K562 (cell line): ENCODE measurements around the gene P2RY14. TPM values are rescaled to one million over a fixed set of nuclear protein-coding genes. Genes with fewer than 3 reads are reported as not detected.

Experiments used
- ATAC-seq: fragments of 200-7000 bp; cut with Tn5 transposase; 3 replicates; pipeline ENCODE4 v1.9.1; 2020; ENCODE audit warnings: moderate library complexity
- BruUV-seq: library from RNA; stranded (reverse); fragments of 400-500 nt; replicated peaks from 2 replicates; lab custom pipeline; 2021; lab: Mats Ljungman, UMichigan
- CTCF ChIA-PET: fragments of 300-600 bp; formaldehyde crosslinking; extraction: SDS; loops from one replicate; lab custom pipeline; 2021; ENCODE audit warnings: low intra/inter-chr PET ratio; lab: Yijun Ruan, JAX
- POLR2A ChIA-PET: fragments of 300-600, 350-650 bp; sonication (Branson Sonifier 250); formaldehyde crosslinking; extraction: SDS; loops from one replicate; lab custom pipeline; 2021; ENCODE audit warnings: antibody characterized with exemption, inconsistent platforms; lab: Yijun Ruan, JAX
- DNase-seq, 4 experiments: peaks; one replicate each; pipeline versions ENCODE4 v3.0.0 to v3.0.0-alpha.2; 2011 to 2018; ENCODE audit warnings: low spot score in 3 of 4, mixed read lengths in 3 of 4; ENCODE audit errors: extremely low read depth in 1 of 4
- FAIRE-seq: peaks from 2 replicates; lab custom pipeline; 2011; peaks lifted over from hg19 to GRCh38; lab: Jason Lieb, UNC
- H2AFZ ChIP-seq: 2 replicates; pipeline ENCODE4 v1.6.0; 2011; ENCODE audit warnings: low read depth, low read length, control low read depth, inconsistent platforms
- H3K27ac ChIP-seq: fragments of 200-600 bp; 3 replicates; pipeline ENCODE4 v1.8.0; 2011; ENCODE audit warnings: low read depth, mild to moderate bottlenecking, control low read depth, inconsistent platforms, low read length, moderate library complexity, mixed read lengths; ENCODE audit errors: extremely low read depth
- H3K27me3 ChIP-seq, 2 experiments: fragments of 300-600 bp in 1 of 2; 2 replicates in 1 of 2; 3 replicates in 1 of 2; pipeline versions ENCODE4 v1.6.0 to v1.8.0; 2011; ENCODE audit warnings: inconsistent platforms in 2 of 2, low read length in 2 of 2, mild to moderate bottlenecking in 1 of 2, mixed read lengths in 1 of 2, moderate library complexity in 1 of 2; ENCODE audit not compliant: control insufficient read depth in 2 of 2, insufficient read depth in 2 of 2
- H3K36me3 ChIP-seq: fragments of 300-600 bp; 3 replicates; pipeline ENCODE4 v1.8.0; 2011; ENCODE audit warnings: mild to moderate bottlenecking, low read length, inconsistent platforms; ENCODE audit not compliant: control insufficient read depth, insufficient read depth
- H3K4me1 ChIP-seq, 2 experiments: fragments of 200-600 bp in 1 of 2; replicated peaks in 1 of 2; 2 replicates in 1 of 2; 3 replicates in 1 of 2; pipeline versions ENCODE4 v1.5.1 to v1.8.0; 2011; ENCODE audit warnings: inconsistent platforms in 2 of 2, low read length in 2 of 2, mild to moderate bottlenecking in 1 of 2, mixed read lengths in 1 of 2, moderate library complexity in 1 of 2; ENCODE audit not compliant: control insufficient read depth in 2 of 2, insufficient read depth in 2 of 2
- H3K4me2 ChIP-seq: 2 replicates; pipeline ENCODE4 v1.6.1; 2011; ENCODE audit warnings: low read length, control low read depth, inconsistent platforms, mixed read lengths; ENCODE audit not compliant: insufficient read depth
- H3K4me3 ChIP-seq: fragments of 200-600 bp; sonication (generic), shearing (Covaris generic); 2 replicates; pipeline ENCODE4 v1.5.1; 2016; ENCODE audit warnings: control low read depth, inconsistent platforms
- H3K79me2 ChIP-seq: fragments of 200-600 bp; 3 replicates; pipeline ENCODE4 v1.8.0; 2011; ENCODE audit warnings: low read length, inconsistent platforms; ENCODE audit not compliant: control insufficient read depth, insufficient read depth
- H3K9ac ChIP-seq, 2 experiments: 2 replicates each; pipeline versions ENCODE4 v1.6.0 to v1.6.1; 2011; ENCODE audit warnings: low read depth in 2 of 2, low read length in 2 of 2, control low read depth in 1 of 2, inconsistent platforms in 1 of 2, mild to moderate bottlenecking in 1 of 2, mixed read lengths in 1 of 2; ENCODE audit not compliant: insufficient read depth in 1 of 2
- H3K9me1 ChIP-seq: one replicate; pipeline ENCODE4 v1.6.0; 2011; ENCODE audit warnings: inconsistent platforms, mild to moderate bottlenecking, low read length, moderate library complexity; ENCODE audit not compliant: control insufficient read depth, insufficient read depth
- H3K9me3 ChIP-seq: replicated peaks from 2 replicates; pipeline ENCODE4 v1.5.1; 2011; ENCODE audit warnings: low read depth, low read length, inconsistent platforms; ENCODE audit not compliant: control insufficient read depth, insufficient read depth
- H4K20me1 ChIP-seq: replicated peaks from 2 replicates; pipeline ENCODE4 v1.6.1; 2011; ENCODE audit warnings: low read length, inconsistent platforms, mixed read lengths; ENCODE audit not compliant: control insufficient read depth, insufficient read depth
- CTCF ChIP-seq, 3 experiments: IDR thresholded peaks in 2 of 3; conservative IDR thresholded peaks in 1 of 3; 2 replicates each; pipeline ENCODE4 v1.5.1; 2011 to 2012; ENCODE audit warnings: low read length in 3 of 3, mild to moderate bottlenecking in 3 of 3, control low read depth in 2 of 3, improper control_type of control experiment in 1 of 3, inconsistent platforms in 1 of 3, low read depth in 1 of 3, mixed read lengths in 1 of 3, moderate library complexity in 1 of 3; ENCODE audit not compliant: insufficient read depth in 2 of 3
- HEY1 ChIP-seq: fragments of 250-450 bp; sonication (Bioruptor Pico); IDR thresholded peaks from 2 replicates; pipeline ENCODE4 v1.5.0; 2020; ENCODE audit warnings: mild to moderate bottlenecking, moderate library complexity, borderline replicate concordance
- RAD21 ChIP-seq, 2 experiments: fragments of 250-450 bp in 1 of 2; fragments of 450-650 bp in 1 of 2; sonication (Bioruptor Pico) in 1 of 2; formaldehyde crosslinking in 1 of 2; IDR thresholded peaks in 1 of 2; conservative IDR thresholded peaks in 1 of 2; 2 replicates each; pipeline versions ENCODE4 v1.4.0 to v1.8.0; 2020 to 2022; ENCODE audit warnings: mild to moderate bottlenecking in 2 of 2, moderate library complexity in 1 of 2
- REST ChIP-seq, 2 experiments: fragments of 450-650 bp; formaldehyde crosslinking in 1 of 2; IDR thresholded peaks; 2 replicates each; pipeline versions ENCODE4 v1.4.0 to v1.6.1; 2014 to 2020; ENCODE audit warnings: mild to moderate bottlenecking in 2 of 2, borderline replicate concordance in 1 of 2, low read depth in 1 of 2
- SMC3 ChIP-seq: conservative IDR thresholded peaks from 2 replicates; pipeline ENCODE4 v1.6.1; 2011; ENCODE audit warnings: low read depth, low read length, improper control_type of control experiment; ENCODE audit not compliant: insufficient read depth
- ZNF384 ChIP-seq: IDR thresholded peaks from 2 replicates; pipeline ENCODE4 v1.6.1; 2012; ENCODE audit warnings: low read depth, low read length, improper control_type of control experiment
- ZNF699 ChIP-seq: fragments of 250-450 bp; sonication (Bioruptor Pico); IDR thresholded peaks from 2 replicates; pipeline ENCODE4 v1.8.0; 2021; ENCODE audit warnings: mild to moderate bottlenecking, moderate library complexity; ENCODE audit not compliant: insufficient replicate concordance
- WGBS: fragments of 100-300 bp; shearing (Covaris generic); methylation state at CpG from one replicate; pipeline ENCODE4 v1.1.6; 2016; ENCODE audit warnings: low coverage, mixed read lengths; ENCODE audit not compliant: insufficient coverage; ENCODE audit errors: missing lambda C conversion rate; 5-methylcytosine and 5-hydroxymethylcytosine counted together
- in situ Hi-C: fragments of 300-500 bp; cut with MboI; formaldehyde crosslinking; loops from 4 replicates; pipeline ENCODE4 v1.15.0; 2018; ENCODE audit warnings: inconsistent platforms, mixed read lengths
- intact Hi-C: fragments of 100-400 bp; cut with micrococcal nuclease; formaldehyde crosslinking; loops from 2 replicates; pipeline ENCODE4 v1.14.2; 2022
- polyA plus RNA-seq, 8 experiments: library from polyadenylated mRNA; depleted of rRNA in 4 of 8; stranded (reverse) in 5 of 8; unstranded in 3 of 8; fragments of >200 nt; fragmentation: Nextera tagmentation in 2 of 8; fragmentation: Illumina TruSeq in 1 of 8; extraction: Ambion mirVana in 2 of 8; extraction: Trizol in 1 of 8; gene quantifications; 2 replicates each; pipeline versions ENCODE4 v1.2.1 to v1.2.3, GENCODE V29; 2011 to 2014; ENCODE audit warnings: inconsistent platforms in 1 of 8, missing spikeins in 1 of 8
- total RNA-seq, 7 experiments: library from RNA; depleted of rRNA in 6 of 7; stranded (reverse); fragments of >200 nt in 6 of 7; fragmentation: Illumina TruSeq in 2 of 7; extraction: Trizol in 2 of 7; gene quantifications; 2 replicates each; pipeline versions ENCODE4 v1.2.1 to v1.2.3, GENCODE V29; 2011 to 2021; ENCODE audit warnings: low replicate concordance in 1 of 7
- TF ChIP-seq, protein P1 (sequence below): fragments of 200-400 bp; formaldehyde crosslinking; IDR thresholded peaks from 2 replicates; pipeline ENCODE4 v1.6.1; 2017; ENCODE audit warnings: mild to moderate bottlenecking, low read depth, low read length, moderate library complexity

The P2RY14 gene
- total and polyA plus RNA-seq, 9 of the 15 experiments (the other 6 are each of a cell fraction or from before 2014, with no cell fraction given), result not detected

- Histone ChIP-seq H3K79me2 (no peaks in the 10 kb centered on the region), H4K20me1 (no peaks in the 10 kb centered on the region), H3K4me2 (no peak overlapping the region), H3K4me3 (no peak overlapping the region), H3K9me1 (no peaks in the 10 kb centered on the region), H3K9me3 (no peaks in the 10 kb centered on the region), H3K36me3 (no peaks in the 10 kb centered on the region), H2AFZ (no peak overlapping the region), H3K9ac (no peak overlapping the region), H3K27me3 (no peaks in the 10 kb centered on the region), H3K4me1 (no peaks in the 10 kb centered on the region; a peak in 2 of 5 replicates), H3K27ac (no peak overlapping the region)
- in situ Hi-C loops (loop anchor here (10.0 kb wide), 1 partner anchor 118 kb away; no protein-coding TSS in a partner anchor), intact Hi-C loops (loop anchor here (1.0 to 5.0 kb wide), 3 partner anchors 56 to 496 kb away; no protein-coding TSS in a partner anchor)
- DNase-seq, result peak; percentile 41 to 51 (median 47)
- 0% methylated on average over 1 of the region's 1 CpG for WGBS
- peak; percentile 59; the same call in 2 of the 3 replicates for ATAC-seq
- ChIA-PET POLR2A (no interaction called here), CTCF (interaction anchor here (0.6 to 2.8 kb wide), 7 partner anchors 55 to 1719 kb away, joined by 3 to 23 read pairs (median 4); no protein-coding TSS in a partner anchor)
- no TSS peak for BruUV-seq
- peak; percentile 62 for FAIRE-seq
- peak; percentile 47 to 81 (median 54); a peak in 4 of 6 replicates for TF ChIP-seq CTCF (IDR thresholded peaks at IDR 0.05 in 2 of 3, conservative IDR thresholded peaks at IDR 0.05 in 1 of 3; ENCODE audit: insufficient read depth in 2 of 3, low read depth in 1 of 3, low read length in 3 of 3)
- TF ChIP-seq SMC3, result peak; percentile 51
- peak; percentile 83 to 85 for TF ChIP-seq RAD21 (CRISPR knock-in tag; conservative IDR thresholded peaks at IDR 0.05 in 1 of 2, IDR thresholded peaks at IDR 0.05 in 1 of 2)
- no peak for TF ChIP-seq ZNF699 (CRISPR knock-in tag)
- TF ChIP-seq ZNF384, result peak; percentile 57
- peak; percentile 62; the same call in 1 of the 2 replicates for TF ChIP-seq REST (IDR thresholded peaks at IDR 0.05; ENCODE audit: borderline replicate concordance)
- no peak for TF ChIP-seq REST (CRISPR knock-in tag; IDR thresholded peaks at IDR 0.05; ENCODE audit: low read depth)
- no peak for TF ChIP-seq HEY1 (CRISPR knock-in tag)
- TF ChIP-seq, protein P1, sequence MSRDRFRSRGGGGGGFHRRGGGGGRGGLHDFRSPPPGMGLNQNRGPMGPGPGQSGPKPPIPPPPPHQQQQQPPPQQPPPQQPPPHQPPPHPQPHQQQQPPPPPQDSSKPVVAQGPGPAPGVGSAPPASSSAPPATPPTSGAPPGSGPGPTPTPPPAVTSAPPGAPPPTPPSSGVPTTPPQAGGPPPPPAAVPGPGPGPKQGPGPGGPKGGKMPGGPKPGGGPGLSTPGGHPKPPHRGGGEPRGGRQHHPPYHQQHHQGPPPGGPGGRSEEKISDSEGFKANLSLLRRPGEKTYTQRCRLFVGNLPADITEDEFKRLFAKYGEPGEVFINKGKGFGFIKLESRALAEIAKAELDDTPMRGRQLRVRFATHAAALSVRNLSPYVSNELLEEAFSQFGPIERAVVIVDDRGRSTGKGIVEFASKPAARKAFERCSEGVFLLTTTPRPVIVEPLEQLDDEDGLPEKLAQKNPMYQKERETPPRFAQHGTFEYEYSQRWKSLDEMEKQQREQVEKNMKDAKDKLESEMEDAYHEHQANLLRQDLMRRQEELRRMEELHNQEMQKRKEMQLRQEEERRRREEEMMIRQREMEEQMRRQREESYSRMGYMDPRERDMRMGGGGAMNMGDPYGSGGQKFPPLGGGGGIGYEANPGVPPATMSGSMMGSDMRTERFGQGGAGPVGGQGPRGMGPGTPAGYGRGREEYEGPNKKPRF, result no peak
These were observed 4.6 kb upstream of the P2RY14 start for GRCh38 chr3:151282921-151283320.
